GM23338 (cell line): Measurements from ENCODE around the gene RIPK4. TPM values are rescaled to one million over a fixed set of nuclear protein-coding genes. Genes with fewer than 3 reads are reported as not detected.

Experiments
- ATAC-seq: fragments of 200-7000 bp; cut with Tn5 transposase; 3 replicates; pipeline ENCODE4 v1.9.1; 2020
- DNase-seq: peaks from one replicate; pipeline ENCODE4 v3.0.0-alpha.2; 2015; ENCODE audit warnings: low spot score
- H2AFZ ChIP-seq: fragments of 200-600 bp; sonication (generic); 2 replicates; pipeline ENCODE4 v1.8.0; 2016; ENCODE audit warnings: antibody characterized with exemption, mild to moderate bottlenecking, moderate library complexity
- H3F3A ChIP-seq: fragments of 200-600 bp; sonication (generic); replicated peaks from 2 replicates; pipeline ENCODE4 v1.8.0; 2017; ENCODE audit warnings: antibody characterized with exemption, mixed run types, low read depth
- H3K27ac ChIP-seq: fragments of 200-600 bp; sonication (generic); 2 replicates; pipeline ENCODE4 v1.6.1; 2016; ENCODE audit warnings: low read depth
- H3K27me3 ChIP-seq: fragments of 200-600 bp; sonication (generic); 2 replicates; pipeline ENCODE4 v1.8.0; 2016; ENCODE audit warnings: mild to moderate bottlenecking, mixed run types, moderate library complexity; ENCODE audit not compliant: insufficient read depth
- H3K36me3 ChIP-seq: fragments of 200-600 bp; sonication (generic); 2 replicates; pipeline ENCODE4 v1.8.0; 2016; ENCODE audit warnings: mild to moderate bottlenecking; ENCODE audit not compliant: insufficient read depth
- H3K4me1 ChIP-seq: fragments of 200-600 bp; sonication (generic); 2 replicates; pipeline ENCODE4 v1.8.0; 2016; ENCODE audit warnings: mild to moderate bottlenecking, moderate library complexity; ENCODE audit not compliant: insufficient read depth
- H3K4me2 ChIP-seq: fragments of 200-600 bp; sonication (generic); 2 replicates; pipeline ENCODE4 v1.7.1; 2017; ENCODE audit warnings: mixed run types
- H3K4me3 ChIP-seq: fragments of 200-600 bp; sonication (generic); 2 replicates; pipeline ENCODE4 v1.6.1; 2016; ENCODE audit warnings: mixed run types
- H3K79me2 ChIP-seq: fragments of 200-600 bp; sonication (generic); replicated peaks from 2 replicates; pipeline ENCODE4 v1.8.0; 2017; ENCODE audit warnings: mild to moderate bottlenecking; ENCODE audit not compliant: insufficient read depth
- H3K9me2 ChIP-seq: fragments of 200-600 bp; sonication (generic); 2 replicates; pipeline ENCODE4 v1.8.0; 2017; ENCODE audit not compliant: insufficient read depth
- H4K20me1 ChIP-seq: fragments of 200-600 bp; sonication (generic); replicated peaks from 2 replicates; pipeline ENCODE4 v1.8.0; 2017; ENCODE audit warnings: mild to moderate bottlenecking; ENCODE audit not compliant: insufficient read depth
- H3K27ac Mint-ChIP-seq: 2 replicates; pipeline ENCODE4 v1.8.0; 2020; ENCODE audit warnings: inconsistent platforms, mild to moderate bottlenecking, moderate library complexity, mixed read lengths
- H3K27me3 Mint-ChIP-seq: 3 replicates; pipeline ENCODE4 v1.8.0; 2022; ENCODE audit warnings: low read depth, mild to moderate bottlenecking, moderate library complexity, mixed read lengths, inconsistent platforms; ENCODE audit not compliant: insufficient read depth, poor library complexity
- H3K36me3 Mint-ChIP-seq: 3 replicates; pipeline ENCODE4 v1.8.0; 2021; ENCODE audit warnings: low read depth, mild to moderate bottlenecking, inconsistent platforms, moderate library complexity, mixed read lengths
- H3K4me1 Mint-ChIP-seq: 3 replicates; pipeline ENCODE4 v1.8.0; 2020; ENCODE audit warnings: mild to moderate bottlenecking, inconsistent platforms, mixed read lengths
- H3K4me3 Mint-ChIP-seq: 3 replicates; pipeline ENCODE4 v1.8.0; 2021; ENCODE audit warnings: moderate library complexity, mild to moderate bottlenecking, inconsistent platforms, mixed read lengths
- H3K9me3 Mint-ChIP-seq: 3 replicates; pipeline ENCODE4 v1.8.0; 2020; ENCODE audit warnings: moderate library complexity, mild to moderate bottlenecking, inconsistent platforms, mixed read lengths
- CREB1 ChIP-seq: fragments of 250-450 bp; sonication (Bioruptor Pico); IDR thresholded peaks from 2 replicates; pipeline ENCODE4 v1.5.0; 2020; ENCODE audit warnings: low read depth, mild to moderate bottlenecking, moderate library complexity
- JUNB ChIP-seq: IDR thresholded peaks from one replicate; pipeline ENCODE4 v1.6.1; 2016; ENCODE audit warnings: antibody characterized with exemption; ENCODE audit not compliant: unreplicated experiment
- NANOG ChIP-seq: IDR thresholded peaks from 2 replicates; pipeline ENCODE4 v1.6.1; 2016; ENCODE audit warnings: antibody characterized with exemption, borderline replicate concordance
- POLR2AphosphoS5 ChIP-seq: IDR thresholded peaks from 2 replicates; pipeline ENCODE4 v1.6.1; 2016; ENCODE audit warnings: antibody characterized with exemption, low read depth
- ZNF114 ChIP-seq: fragments of 250-450 bp; sonication (Bioruptor Pico); IDR thresholded peaks from 2 replicates; pipeline ENCODE4 v1.5.0; 2020; ENCODE audit warnings: mild to moderate bottlenecking, moderate library complexity
- polyA plus RNA-seq: library from polyadenylated mRNA; unstranded; fragments of >200 nt; fragmentation: Nextera tagmentation; extraction: Ambion mirVana; gene quantifications from 2 replicates; pipeline ENCODE4 v1.2.1, GENCODE V29; 2016
- total RNA-seq: library from RNA; depleted of rRNA; stranded (reverse); fragments of >200 nt; shearing (Covaris generic); gene quantifications from 2 replicates; pipeline ENCODE4 v1.2.3, GENCODE V29; 2014
- TF ChIP-seq, protein P1 (sequence below): IDR thresholded peaks from one replicate; pipeline ENCODE4 v1.6.1; 2018; ENCODE audit warnings: antibody characterized with exemption; ENCODE audit not compliant: unreplicated experiment
- TF ChIP-seq, protein P2 (sequence below): IDR thresholded peaks from 2 replicates; pipeline ENCODE4 v1.6.1; 2016; ENCODE audit warnings: antibody characterized with exemption

Gene RIPK4
- total and polyA plus RNA-seq, 2 experiments from 2014 or later: 2.5 to 9.9 TPM

DNA sequence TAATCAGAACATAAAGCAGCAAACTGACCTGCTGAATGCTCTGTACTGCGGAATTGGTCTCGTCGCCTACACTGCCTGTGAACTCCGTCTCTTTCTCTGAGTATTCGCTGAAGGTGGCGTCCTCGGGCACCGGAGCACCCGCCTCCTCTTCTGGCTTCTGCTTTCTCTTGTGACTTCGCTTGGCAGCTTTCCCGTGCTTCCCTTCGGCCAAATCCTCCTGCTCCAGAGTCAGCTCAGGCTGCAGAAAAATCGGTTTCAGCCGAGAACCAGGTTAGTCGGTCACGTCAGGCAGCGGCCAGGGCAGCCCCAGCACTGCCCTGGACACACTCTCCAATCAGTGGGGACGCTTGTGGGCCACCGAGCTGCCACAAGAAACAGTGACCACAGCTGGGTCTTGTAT, 35.8 kb upstream of the RIPK4 start (continued):
- TF ChIP-seq, protein P1, sequence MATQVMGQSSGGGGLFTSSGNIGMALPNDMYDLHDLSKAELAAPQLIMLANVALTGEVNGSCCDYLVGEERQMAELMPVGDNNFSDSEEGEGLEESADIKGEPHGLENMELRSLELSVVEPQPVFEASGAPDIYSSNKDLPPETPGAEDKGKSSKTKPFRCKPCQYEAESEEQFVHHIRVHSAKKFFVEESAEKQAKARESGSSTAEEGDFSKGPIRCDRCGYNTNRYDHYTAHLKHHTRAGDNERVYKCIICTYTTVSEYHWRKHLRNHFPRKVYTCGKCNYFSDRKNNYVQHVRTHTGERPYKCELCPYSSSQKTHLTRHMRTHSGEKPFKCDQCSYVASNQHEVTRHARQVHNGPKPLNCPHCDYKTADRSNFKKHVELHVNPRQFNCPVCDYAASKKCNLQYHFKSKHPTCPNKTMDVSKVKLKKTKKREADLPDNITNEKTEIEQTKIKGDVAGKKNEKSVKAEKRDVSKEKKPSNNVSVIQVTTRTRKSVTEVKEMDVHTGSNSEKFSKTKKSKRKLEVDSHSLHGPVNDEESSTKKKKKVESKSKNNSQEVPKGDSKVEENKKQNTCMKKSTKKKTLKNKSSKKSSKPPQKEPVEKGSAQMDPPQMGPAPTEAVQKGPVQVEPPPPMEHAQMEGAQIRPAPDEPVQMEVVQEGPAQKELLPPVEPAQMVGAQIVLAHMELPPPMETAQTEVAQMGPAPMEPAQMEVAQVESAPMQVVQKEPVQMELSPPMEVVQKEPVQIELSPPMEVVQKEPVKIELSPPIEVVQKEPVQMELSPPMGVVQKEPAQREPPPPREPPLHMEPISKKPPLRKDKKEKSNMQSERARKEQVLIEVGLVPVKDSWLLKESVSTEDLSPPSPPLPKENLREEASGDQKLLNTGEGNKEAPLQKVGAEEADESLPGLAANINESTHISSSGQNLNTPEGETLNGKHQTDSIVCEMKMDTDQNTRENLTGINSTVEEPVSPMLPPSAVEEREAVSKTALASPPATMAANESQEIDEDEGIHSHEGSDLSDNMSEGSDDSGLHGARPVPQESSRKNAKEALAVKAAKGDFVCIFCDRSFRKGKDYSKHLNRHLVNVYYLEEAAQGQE: no peak
- TF ChIP-seq CREB1 (CRISPR knock-in tag): no peak
- no peak for TF ChIP-seq NANOG
- TF ChIP-seq, protein P2, sequence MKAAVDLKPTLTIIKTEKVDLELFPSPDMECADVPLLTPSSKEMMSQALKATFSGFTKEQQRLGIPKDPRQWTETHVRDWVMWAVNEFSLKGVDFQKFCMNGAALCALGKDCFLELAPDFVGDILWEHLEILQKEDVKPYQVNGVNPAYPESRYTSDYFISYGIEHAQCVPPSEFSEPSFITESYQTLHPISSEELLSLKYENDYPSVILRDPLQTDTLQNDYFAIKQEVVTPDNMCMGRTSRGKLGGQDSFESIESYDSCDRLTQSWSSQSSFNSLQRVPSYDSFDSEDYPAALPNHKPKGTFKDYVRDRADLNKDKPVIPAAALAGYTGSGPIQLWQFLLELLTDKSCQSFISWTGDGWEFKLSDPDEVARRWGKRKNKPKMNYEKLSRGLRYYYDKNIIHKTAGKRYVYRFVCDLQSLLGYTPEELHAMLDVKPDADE: no peak

DNA sequence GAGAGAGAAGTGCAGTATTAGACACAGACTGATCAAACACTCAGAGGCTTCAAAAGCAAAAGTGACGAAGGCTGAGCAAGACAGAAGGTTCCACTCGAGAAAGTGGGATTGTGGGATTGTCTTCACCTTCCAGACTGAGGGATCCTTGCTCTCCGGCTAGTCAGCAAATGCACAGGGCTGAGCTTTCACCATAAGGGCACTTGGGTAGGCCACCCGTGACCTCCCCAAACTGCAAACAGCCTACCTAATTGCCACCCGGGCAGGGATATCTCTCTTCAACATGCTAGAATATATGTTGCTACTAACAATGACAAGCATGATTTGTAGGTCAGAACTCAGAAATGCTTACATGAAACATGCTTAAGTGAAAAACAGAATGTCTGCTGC, 35.3 kb upstream of the RIPK4 start:
- DNase-seq: no peak
- Histone ChIP-seq H3K9me2 (peaks cover 5% of the 10 kb centered on the region; the same call in 1 of the 2 replicates), H3K4me1 (no peaks in the 10 kb centered on the region), H3K4me2 (no peak overlapping the region), H4K20me1 (no peaks in the 10 kb centered on the region), H3K79me2 (no peaks in the 10 kb centered on the region), H3F3A (no peaks in the 10 kb centered on the region), H2AFZ (no peak overlapping the region), H3K4me3 (no peak overlapping the region), H3K27ac (no peak overlapping the region), H3K27me3 (no peaks in the 10 kb centered on the region), H3K36me3 (no peaks in the 10 kb centered on the region)
- Mint-ChIP-seq H3K4me1 (no peaks in the 10 kb centered on the region), H3K4me3 (no peak overlapping the region), H3K27ac (no peak overlapping the region), H3K9me3 (peaks cover 3% of the 10 kb centered on the region), H3K36me3 (peaks cover 32% of the 10 kb centered on the region), H3K27me3 (peaks cover 10% of the 10 kb centered on the region)
- TF ChIP-seq, protein P2: no peak
- TF ChIP-seq CREB1 (CRISPR knock-in tag): no peak
- TF ChIP-seq ZNF114 (CRISPR knock-in tag): no peak
- no peak for TF ChIP-seq POLR2AphosphoS5
- TF ChIP-seq JUNB: no peak
- no peak for TF ChIP-seq NANOG
- no peak for ATAC-seq
